GM19455 (cell line): Measurements from ENCODE around the gene SEC23A.
"Not testable (repeated sequence)": the region's sequence is repeated elsewhere in the genome, so short reads cannot be mapped to it uniquely, and the experiment has no call there.

ENCODE experiments used
- ATAC-seq: cut with Tn5 transposase; IDR thresholded peaks from one replicate; pipeline ENCODE4 v1.9.1; 2021; ENCODE audit not compliant: unreplicated experiment

SEC23A gene

GRCh38 chr14:39034481-39035296 lies 68.3 kb downstream of the SEC23A start:
- no peak for ATAC-seq

GRCh38 chr14:39033371-39033770 lies 69.7 kb downstream of the SEC23A start:
- ATAC-seq = no peak

GRCh38 chr14:39030209-39030608 lies 72.8 kb downstream of the SEC23A start:
- no peak for ATAC-seq

- no peak for ATAC-seq
These were observed 73.2 kb downstream of the SEC23A start for GRCh38 chr14:39029789-39030188.

- ATAC-seq = no peak
These were observed 74.4 kb downstream of the SEC23A start for GRCh38 chr14:39028620-39029019.

- no peak for ATAC-seq
These were observed 77.0 kb downstream of the SEC23A start for GRCh38 chr14:39025810-39026627.

GRCh38 chr14:39025250-39025809 lies 77.7 kb downstream of the SEC23A start:
- no peak for ATAC-seq

- ATAC-seq = no peak
These were observed 78.8 kb downstream of the SEC23A start for GRCh38 chr14:39023939-39024871.

GRCh38 chr14:39017096-39018016 lies 85.7 kb downstream of the SEC23A start:
- not testable (repeated sequence) for ATAC-seq

GRCh38 chr14:39016733-39017095 lies 86.3 kb downstream of the SEC23A start:
- no peak for ATAC-seq

GRCh38 chr14:39015964-39016577 lies 87.0 kb downstream of the SEC23A start:
- no peak for ATAC-seq

GRCh38 chr14:39015360-39015961 lies 87.6 kb downstream of the SEC23A start:
- peak; percentile 84 for ATAC-seq

GRCh38 chr14:39014460-39014859 lies 88.6 kb downstream of the SEC23A start:
- ATAC-seq = no peak

GRCh38 chr14:39008965-39009364 lies 94.1 kb downstream of the SEC23A start:
- ATAC-seq = not testable (repeated sequence)

GRCh38 chr14:39006721-39007410 lies 96.2 kb downstream of the SEC23A start:
- no peak for ATAC-seq

- ATAC-seq = no peak
These were observed 97.8 kb downstream of the SEC23A start for GRCh38 chr14:39005044-39005880.

GRCh38 chr14:38999949-39000348 lies 103.1 kb downstream of the SEC23A start:
- ATAC-seq = no peak
